Activated CD4-positive, alpha-beta memory T cell treated with anti-CD3 and anti-CD28 coated beads for 36 hours (primary cell): ENCODE results near the gene ASAP2. TPM values are rescaled to one million over a fixed set of nuclear protein-coding genes. Genes with fewer than 3 reads are reported as not detected.

ENCODE experiments used
- CTCF ChIA-PET: fragments of 350-600 bp; sonication (Branson Sonifier 250); formaldehyde crosslinking; loops from one replicate; lab custom pipeline; 2021; ENCODE audit warnings: antibody characterized with exemption, inconsistent platforms; lab: Charles Lee
- POLR2A ChIA-PET: fragments of 350-600 bp; sonication (Branson Sonifier 250); formaldehyde crosslinking; loops from one replicate; lab custom pipeline; 2021; ENCODE audit warnings: antibody characterized with exemption; lab: Charles Lee
- DNase-seq: peaks from one replicate; pipeline ENCODE4 v3.0.0-alpha.2; 2020
- H3K27ac Mint-ChIP-seq: one replicate; pipeline ENCODE4 v1.8.0; 2021; ENCODE audit warnings: mixed read lengths
- H3K27me3 Mint-ChIP-seq: one replicate; pipeline ENCODE4 v1.8.0; 2021; ENCODE audit warnings: mixed read lengths
- H3K36me3 Mint-ChIP-seq: one replicate; pipeline ENCODE4 v1.8.0; 2021; ENCODE audit warnings: mixed read lengths
- H3K4me1 Mint-ChIP-seq: one replicate; pipeline ENCODE4 v1.8.0; 2021; ENCODE audit warnings: low read depth, mixed read lengths
- H3K4me3 Mint-ChIP-seq: one replicate; pipeline ENCODE4 v1.8.0; 2021; ENCODE audit warnings: mild to moderate bottlenecking, mixed read lengths
- H3K9me3 Mint-ChIP-seq: one replicate; pipeline ENCODE4 v1.8.0; 2021; ENCODE audit warnings: mixed read lengths
- intact Hi-C: fragments of 100-400 bp; cut with micrococcal nuclease; formaldehyde crosslinking; loops from one replicate; pipeline ENCODE4 v1.15.1; 2023
- total RNA-seq, 2 experiments: library from RNA; stranded (reverse); gene quantifications; one replicate each; pipeline ENCODE4 v1.2.3, GENCODE V29; 2021

ASAP2 gene
- total RNA-seq, 2 experiments from 2014 or later: 0.26 to 0.97 TPM

GRCh38 chr2:9278439-9278838 is 71.8 kb downstream of the ASAP2 start:
- CTCF ChIA-PET: no interaction called here
- no peak for DNase-seq
- Mint-ChIP-seq H3K4me3 (no peak overlapping the region), H3K27me3 (peaks cover 12% of the 10 kb centered on the region), H3K9me3 (no peaks in the 10 kb centered on the region), H3K36me3 (no peaks in the 10 kb centered on the region), H3K27ac (no peak overlapping the region), H3K4me1 (no peaks in the 10 kb centered on the region)
- intact Hi-C loops: no loop called here
- POLR2A ChIA-PET: no interaction called here

GRCh38 chr2:9279426-9279825 is 72.8 kb downstream of the ASAP2 start:
- intact Hi-C loops: no loop called here
- Mint-ChIP-seq H3K27me3 (peaks cover 11% of the 10 kb centered on the region), H3K4me1 (no peaks in the 10 kb centered on the region), H3K4me3 (no peak overlapping the region), H3K27ac (no peak overlapping the region), H3K9me3 (no peaks in the 10 kb centered on the region), H3K36me3 (no peaks in the 10 kb centered on the region)
- ChIA-PET CTCF (no interaction called here), POLR2A (no interaction called here)
- no peak for DNase-seq

GRCh38 chr2:9280224-9280623 is 73.6 kb downstream of the ASAP2 start:
- Mint-ChIP-seq H3K36me3 (no peaks in the 10 kb centered on the region), H3K27me3 (peaks cover 13% of the 10 kb centered on the region), H3K9me3 (no peaks in the 10 kb centered on the region), H3K27ac (no peak overlapping the region), H3K4me1 (no peaks in the 10 kb centered on the region), H3K4me3 (no peak overlapping the region)
- intact Hi-C loops: no loop called here
- ChIA-PET POLR2A (no interaction called here), CTCF (no interaction called here)
- no peak for DNase-seq

- no peaks in the 10 kb centered on the region for H3K36me3 Mint-ChIP-seq
- no peak overlapping the region for H3K27ac Mint-ChIP-seq
- H3K4me3 Mint-ChIP-seq: no peak overlapping the region
- intact Hi-C loops: no loop called here
- ChIA-PET POLR2A (no interaction called here), CTCF (no interaction called here)
- no peak for DNase-seq
- H3K4me1 Mint-ChIP-seq: no peaks in the 10 kb centered on the region
- no peaks in the 10 kb centered on the region for H3K9me3 Mint-ChIP-seq
- peaks cover 7% of the 10 kb centered on the region for H3K27me3 Mint-ChIP-seq
These were observed 74.5 kb downstream of the ASAP2 start for GRCh38 chr2:9281145-9281544.

DNA sequence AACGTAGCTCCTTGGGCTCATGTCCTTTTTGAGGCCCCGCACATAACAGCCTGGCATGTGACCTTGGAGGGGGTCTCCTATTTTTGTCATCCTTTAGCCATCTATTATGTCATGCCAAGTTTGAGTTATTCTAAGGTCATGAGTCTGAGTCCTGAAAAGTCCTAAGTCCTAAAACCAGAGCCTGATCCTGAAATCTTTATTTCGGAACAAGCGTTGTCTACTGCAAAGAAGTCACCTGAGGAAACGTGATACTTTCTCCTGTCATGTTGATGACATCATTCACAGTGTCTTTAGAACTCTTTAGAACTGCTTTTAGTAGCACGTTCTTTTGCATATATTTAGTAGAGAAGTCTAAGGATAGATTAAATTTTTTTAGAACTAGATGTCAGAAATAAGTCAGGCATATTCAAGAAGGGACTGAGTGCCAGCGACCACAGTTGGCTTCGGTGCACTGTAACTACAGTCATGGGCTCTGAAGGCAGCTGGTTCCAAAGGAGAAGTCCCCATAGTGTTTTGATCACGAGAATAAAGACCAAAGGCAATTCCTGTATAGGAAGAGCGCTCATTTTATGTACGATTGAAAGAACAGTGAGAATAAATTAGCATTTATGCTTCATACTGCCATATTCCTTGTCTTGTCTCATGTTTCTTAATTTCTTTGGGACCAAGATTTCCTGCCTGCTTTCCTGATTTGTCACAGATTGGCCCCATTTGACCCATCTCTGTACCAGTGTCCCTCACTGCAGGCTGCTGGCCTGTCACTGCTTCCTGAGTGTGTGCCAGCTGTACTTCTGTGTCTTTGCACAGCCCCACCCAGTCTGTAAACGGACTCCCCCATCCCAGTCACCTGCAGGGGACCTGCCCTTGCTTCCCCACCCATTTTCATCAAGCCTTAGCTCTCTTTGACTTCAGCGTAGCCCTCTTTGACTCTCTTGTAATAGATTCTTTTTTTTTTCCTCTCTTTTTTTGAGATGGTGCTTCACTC is 75.8 kb downstream of the ASAP2 start:
- H3K4me3 Mint-ChIP-seq: no peak overlapping the region
- intact Hi-C loops: no loop called here
- H3K36me3 Mint-ChIP-seq: no peaks in the 10 kb centered on the region
- peaks cover 6% of the 10 kb centered on the region for H3K27me3 Mint-ChIP-seq
- CTCF ChIA-PET: no interaction called here
- POLR2A ChIA-PET: interaction anchor here (0.6 kb wide), 1 partner anchor 213 kb away, joined by 3 read pairs; no protein-coding TSS in a partner anchor
- no peaks in the 10 kb centered on the region for H3K9me3 Mint-ChIP-seq
- DNase-seq: no peak
- no peaks in the 10 kb centered on the region for H3K4me1 Mint-ChIP-seq
- no peak overlapping the region for H3K27ac Mint-ChIP-seq

DNA sequence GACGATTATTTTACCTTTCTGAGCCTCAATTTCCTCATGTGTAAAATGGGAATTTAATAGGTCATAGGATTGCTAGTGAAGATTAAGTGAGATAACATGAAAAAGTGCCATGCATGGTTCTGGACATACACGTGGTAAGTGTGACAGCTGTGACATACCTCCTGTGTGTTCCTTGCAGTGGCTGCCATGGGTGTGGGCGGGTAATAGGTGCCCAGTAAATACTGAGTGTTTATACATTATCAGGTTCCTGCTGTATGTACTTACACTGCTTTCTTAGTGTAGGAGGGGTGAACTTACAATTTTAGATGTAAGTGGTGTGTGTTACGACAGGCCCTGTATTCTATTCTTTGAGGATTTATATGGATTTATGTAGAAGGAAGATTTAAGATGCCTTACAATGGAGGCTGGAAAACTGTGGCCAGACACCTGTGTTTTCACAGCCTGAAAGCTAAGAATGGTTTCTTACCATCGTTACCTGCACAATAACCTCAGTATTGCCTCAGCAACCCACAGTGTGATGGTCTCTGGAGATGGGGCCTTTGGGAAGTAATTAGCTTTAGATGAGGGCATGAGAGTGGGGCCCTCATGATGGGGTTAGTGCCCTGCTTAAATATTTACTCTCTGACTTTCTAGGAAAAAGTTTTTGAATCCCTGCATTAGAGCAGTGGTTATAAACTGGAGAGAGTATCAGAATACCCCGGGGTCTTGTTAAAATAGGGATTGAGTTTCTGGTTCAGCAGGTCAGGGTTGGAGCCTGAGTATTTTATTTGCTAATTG is 78.1 kb downstream of the ASAP2 start:
- Mint-ChIP-seq H3K27ac (no peak overlapping the region), H3K4me3 (no peak overlapping the region), H3K4me1 (no peaks in the 10 kb centered on the region), H3K36me3 (no peaks in the 10 kb centered on the region), H3K9me3 (no peaks in the 10 kb centered on the region), H3K27me3 (peaks cover 6% of the 10 kb centered on the region)
- intact Hi-C loops: no loop called here
- no peak for DNase-seq
- ChIA-PET CTCF (no interaction called here), POLR2A (no interaction called here)

GRCh38 chr2:9285385-9285920 is 78.8 kb downstream of the ASAP2 start:
- intact Hi-C loops: no loop called here
- no peaks in the 10 kb centered on the region for H3K36me3 Mint-ChIP-seq
- no peak overlapping the region for H3K27ac Mint-ChIP-seq

GRCh38 chr2:9285921-9286320 is 79.3 kb downstream of the ASAP2 start:
- intact Hi-C loops: no loop called here
- DNase-seq: no peak
- CTCF ChIA-PET: no interaction called here
- H3K4me1 Mint-ChIP-seq: no peaks in the 10 kb centered on the region
- H3K4me3 Mint-ChIP-seq: no peak overlapping the region
- H3K9me3 Mint-ChIP-seq: no peaks in the 10 kb centered on the region
- peaks cover 6% of the 10 kb centered on the region for H3K27me3 Mint-ChIP-seq
- POLR2A ChIA-PET: no interaction called here
- H3K36me3 Mint-ChIP-seq: no peaks in the 10 kb centered on the region
- H3K27ac Mint-ChIP-seq: no peak overlapping the region

More at GRCh38 chr2:9285385-9285920, 78.8 kb downstream of the ASAP2 start:
- no peaks in the 10 kb centered on the region for H3K4me1 Mint-ChIP-seq
- H3K9me3 Mint-ChIP-seq: no peaks in the 10 kb centered on the region
- ChIA-PET CTCF (no interaction called here), POLR2A (no interaction called here)
- H3K4me3 Mint-ChIP-seq: no peak overlapping the region
- no peak for DNase-seq
- peaks cover 6% of the 10 kb centered on the region for H3K27me3 Mint-ChIP-seq

GRCh38 chr2:9286554-9287399 is 80.2 kb downstream of the ASAP2 start:
- CTCF ChIA-PET: no interaction called here
- peaks cover 14% of the 10 kb centered on the region for H3K27me3 Mint-ChIP-seq

GRCh38 chr2:9287400-9288045 is 80.9 kb downstream of the ASAP2 start:
- ChIA-PET POLR2A (interaction anchor here (0.6 kb wide), 1 partner anchor 24 kb away, joined by 3 read pairs; no protein-coding TSS in a partner anchor), CTCF (no interaction called here)
- Mint-ChIP-seq H3K9me3 (no peaks in the 10 kb centered on the region), H3K27me3 (peaks cover 16% of the 10 kb centered on the region), H3K27ac (no peak overlapping the region), H3K4me1 (no peaks in the 10 kb centered on the region), H3K4me3 (no peak overlapping the region), H3K36me3 (no peaks in the 10 kb centered on the region)
- intact Hi-C loops: no loop called here
- no peak for DNase-seq

More at GRCh38 chr2:9286554-9287399, 80.2 kb downstream of the ASAP2 start:
- Mint-ChIP-seq H3K4me1 (no peaks in the 10 kb centered on the region), H3K27ac (no peak overlapping the region), H3K4me3 (no peak overlapping the region), H3K36me3 (no peaks in the 10 kb centered on the region), H3K9me3 (no peaks in the 10 kb centered on the region)
- DNase-seq: no peak
- intact Hi-C loops: no loop called here
- POLR2A ChIA-PET: no interaction called here

DNA sequence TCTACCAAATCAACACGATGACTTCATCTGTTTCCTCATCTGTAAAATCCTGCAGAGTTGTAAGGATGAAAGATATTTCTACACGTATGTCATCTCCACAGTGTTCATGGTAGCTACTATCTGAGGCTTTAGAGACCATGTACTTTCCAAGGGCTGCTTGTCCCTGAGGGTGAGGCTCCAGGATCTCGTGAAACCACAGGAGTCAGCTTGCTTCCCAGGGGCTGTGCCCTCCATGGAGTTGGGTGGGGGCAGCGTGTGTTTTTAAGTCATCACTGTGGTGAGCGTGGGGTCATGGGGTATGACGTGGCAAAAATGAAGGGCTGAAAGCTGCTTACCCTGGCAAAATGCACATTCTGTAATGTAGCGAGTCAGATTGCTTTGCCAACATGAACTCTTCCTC is 81.6 kb downstream of the ASAP2 start:
- no peaks in the 10 kb centered on the region for H3K4me1 Mint-ChIP-seq
- ChIA-PET CTCF (no interaction called here), POLR2A (interaction anchor here (0.6 kb wide), 1 partner anchor 25 kb away, joined by 3 read pairs; no protein-coding TSS in a partner anchor)
- no peaks in the 10 kb centered on the region for H3K9me3 Mint-ChIP-seq
- intact Hi-C loops: no loop called here
- peaks cover 16% of the 10 kb centered on the region for H3K27me3 Mint-ChIP-seq
- no peak overlapping the region for H3K27ac Mint-ChIP-seq
- no peaks in the 10 kb centered on the region for H3K36me3 Mint-ChIP-seq
- DNase-seq: no peak
- H3K4me3 Mint-ChIP-seq: no peak overlapping the region
